Panc1 (cell line): ENCODE results near the gene SLC15A1. TPM values are rescaled to one million over a fixed set of nuclear protein-coding genes. Genes with fewer than 3 reads are reported as not detected.

Experiments used
- ATAC-seq: fragments of 200-7000 bp; cut with Tn5 transposase; 2 replicates; pipeline ENCODE4 v1.9.1; 2020; ENCODE audit warnings: mild to moderate bottlenecking, moderate library complexity
- BruUV-seq: library from RNA; stranded (reverse); fragments of 400-500 nt; replicated peaks from 2 replicates; lab custom pipeline; 2021; lab: Mats Ljungman, UMichigan
- CTCF ChIA-PET: fragments of 300-600 bp; sonication (Branson Sonifier 250); formaldehyde crosslinking; loops from one replicate; lab custom pipeline; 2022; ENCODE audit warnings: antibody characterized with exemption; lab: Charles Lee
- POLR2A ChIA-PET: fragments of 300-600 bp; sonication (Branson Sonifier 250); formaldehyde crosslinking; loops from one replicate; lab custom pipeline; 2022; ENCODE audit warnings: antibody characterized with exemption; lab: Charles Lee
- DNase-seq: peaks from one replicate; pipeline ENCODE4 v3.0.0-alpha.2; 2010; ENCODE audit warnings: low read depth, low spot score
- H3K27ac ChIP-seq: 2 replicates; pipeline ENCODE4 v1.5.1; 2011; ENCODE audit warnings: mild to moderate bottlenecking, low read length, inconsistent platforms
- H3K27me3 ChIP-seq: fragments of 200-500 bp; sonication (Bioruptor generic); 2 replicates; pipeline ENCODE4 v1.6.0; 2014; ENCODE audit warnings: low read length, inconsistent platforms; ENCODE audit not compliant: control insufficient read depth, insufficient read depth
- H3K36me3 ChIP-seq: fragments of 200-500 bp; sonication (Bioruptor generic); 2 replicates; pipeline ENCODE4 v1.5.1; 2014; ENCODE audit warnings: inconsistent platforms, mild to moderate bottlenecking, low read length, moderate library complexity; ENCODE audit not compliant: control insufficient read depth, insufficient read depth
- H3K4me1 ChIP-seq: 2 replicates; pipeline ENCODE4 v1.5.1; 2011; ENCODE audit warnings: inconsistent platforms, mild to moderate bottlenecking, low read length, moderate library complexity; ENCODE audit not compliant: control insufficient read depth, insufficient read depth
- H3K4me3 ChIP-seq, 2 experiments: 2 replicates each; pipeline ENCODE4 v1.5.1; 2011 to 2012; ENCODE audit warnings: low read depth in 2 of 2, low read length in 2 of 2, mild to moderate bottlenecking in 2 of 2, inconsistent platforms in 1 of 2, moderate library complexity in 1 of 2
- H3K9me3 ChIP-seq: fragments of 200-500 bp; sonication (Bioruptor generic); 2 replicates; pipeline ENCODE4 v1.5.1; 2014; ENCODE audit warnings: low read depth, mild to moderate bottlenecking, inconsistent platforms, low read length, moderate library complexity; ENCODE audit not compliant: control insufficient read depth, insufficient read depth
- POLR2AphosphoS5 ChIP-seq: IDR thresholded peaks from 2 replicates; pipeline ENCODE4 v1.6.1; 2012; ENCODE audit warnings: mild to moderate bottlenecking, low read depth, low read length, moderate library complexity
- SIN3A ChIP-seq: IDR thresholded peaks from 2 replicates; pipeline ENCODE4 v1.6.1; 2012; ENCODE audit warnings: low read depth, mild to moderate bottlenecking, low read length, moderate library complexity, borderline replicate concordance; ENCODE audit not compliant: insufficient read depth
- TCF7L2 ChIP-seq: IDR thresholded peaks from 2 replicates; pipeline ENCODE4 v1.6.1; 2011; ENCODE audit warnings: mild to moderate bottlenecking, low read depth, low read length, inconsistent platforms
- in situ Hi-C: cut with HindIII; loops from 2 replicates; pipeline ENCODE4 v1.10.0; 2016; ENCODE audit warnings: low sequenced_read_pairs, low pct_unique_long_range_greater_than_20kb
- intact Hi-C: fragments of 100-400 bp; cut with micrococcal nuclease; formaldehyde crosslinking; loops from one replicate; pipeline ENCODE4 v1.10.0; 2022; ENCODE audit not compliant: unreplicated experiment
- total RNA-seq: library from RNA; stranded (reverse); gene quantifications from one replicate; pipeline ENCODE4 v1.2.1, GENCODE V29; 2021; ENCODE audit not compliant: unreplicated experiment
- TF ChIP-seq, protein P1 (sequence below): fragments of 450-650 bp; IDR thresholded peaks from 2 replicates; pipeline ENCODE4 v1.5.1; 2017; ENCODE audit warnings: mild to moderate bottlenecking
- TF ChIP-seq, protein P2 (sequence below), 2 experiments: IDR thresholded peaks; 2 replicates each; pipeline ENCODE4 v1.6.1; 2011 to 2012; ENCODE audit warnings: low read depth in 2 of 2, control low read depth in 1 of 2, low read length in 1 of 2, mild to moderate bottlenecking in 1 of 2, moderate library complexity in 1 of 2; ENCODE audit not compliant: insufficient read depth in 1 of 2

SLC15A1 gene
- total RNA-seq, 1 experiment from 2014 or later, result 0.18 TPM

DNA sequence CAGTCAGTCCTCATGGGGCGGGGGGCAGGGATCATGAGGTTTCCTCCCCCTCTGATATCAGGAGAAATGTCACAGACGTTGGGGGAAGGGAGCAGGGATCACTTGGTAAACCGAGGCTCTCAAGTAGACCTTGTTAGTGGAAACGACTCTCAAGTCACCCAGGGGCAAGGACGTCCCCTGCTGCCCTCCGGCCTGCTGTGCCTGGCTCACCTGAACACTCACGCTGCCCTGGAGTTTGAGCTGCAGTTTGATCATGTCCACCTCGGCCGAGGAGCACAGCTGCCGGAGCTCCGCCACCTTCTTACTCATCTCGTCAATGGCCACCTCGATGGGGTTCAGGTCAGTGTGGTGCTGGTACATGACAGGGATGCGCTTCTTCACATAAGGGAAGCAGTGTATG lies 47.6 kb upstream of the SLC15A1 start:
- Histone ChIP-seq H3K9me3 (no peaks in the 10 kb centered on the region), H3K36me3 (no peaks in the 10 kb centered on the region), H3K4me1 (no peaks in the 10 kb centered on the region), H3K27me3 (no peaks in the 10 kb centered on the region), H3K27ac (no peak overlapping the region), H3K4me3 (no peak overlapping the region)
- BruUV-seq, result no TSS peak
- ChIA-PET POLR2A (no interaction called here), CTCF (no interaction called here)
- TF ChIP-seq, protein P1, sequence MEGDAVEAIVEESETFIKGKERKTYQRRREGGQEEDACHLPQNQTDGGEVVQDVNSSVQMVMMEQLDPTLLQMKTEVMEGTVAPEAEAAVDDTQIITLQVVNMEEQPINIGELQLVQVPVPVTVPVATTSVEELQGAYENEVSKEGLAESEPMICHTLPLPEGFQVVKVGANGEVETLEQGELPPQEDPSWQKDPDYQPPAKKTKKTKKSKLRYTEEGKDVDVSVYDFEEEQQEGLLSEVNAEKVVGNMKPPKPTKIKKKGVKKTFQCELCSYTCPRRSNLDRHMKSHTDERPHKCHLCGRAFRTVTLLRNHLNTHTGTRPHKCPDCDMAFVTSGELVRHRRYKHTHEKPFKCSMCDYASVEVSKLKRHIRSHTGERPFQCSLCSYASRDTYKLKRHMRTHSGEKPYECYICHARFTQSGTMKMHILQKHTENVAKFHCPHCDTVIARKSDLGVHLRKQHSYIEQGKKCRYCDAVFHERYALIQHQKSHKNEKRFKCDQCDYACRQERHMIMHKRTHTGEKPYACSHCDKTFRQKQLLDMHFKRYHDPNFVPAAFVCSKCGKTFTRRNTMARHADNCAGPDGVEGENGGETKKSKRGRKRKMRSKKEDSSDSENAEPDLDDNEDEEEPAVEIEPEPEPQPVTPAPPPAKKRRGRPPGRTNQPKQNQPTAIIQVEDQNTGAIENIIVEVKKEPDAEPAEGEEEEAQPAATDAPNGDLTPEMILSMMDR, result no peak
- TF ChIP-seq, protein P2, sequence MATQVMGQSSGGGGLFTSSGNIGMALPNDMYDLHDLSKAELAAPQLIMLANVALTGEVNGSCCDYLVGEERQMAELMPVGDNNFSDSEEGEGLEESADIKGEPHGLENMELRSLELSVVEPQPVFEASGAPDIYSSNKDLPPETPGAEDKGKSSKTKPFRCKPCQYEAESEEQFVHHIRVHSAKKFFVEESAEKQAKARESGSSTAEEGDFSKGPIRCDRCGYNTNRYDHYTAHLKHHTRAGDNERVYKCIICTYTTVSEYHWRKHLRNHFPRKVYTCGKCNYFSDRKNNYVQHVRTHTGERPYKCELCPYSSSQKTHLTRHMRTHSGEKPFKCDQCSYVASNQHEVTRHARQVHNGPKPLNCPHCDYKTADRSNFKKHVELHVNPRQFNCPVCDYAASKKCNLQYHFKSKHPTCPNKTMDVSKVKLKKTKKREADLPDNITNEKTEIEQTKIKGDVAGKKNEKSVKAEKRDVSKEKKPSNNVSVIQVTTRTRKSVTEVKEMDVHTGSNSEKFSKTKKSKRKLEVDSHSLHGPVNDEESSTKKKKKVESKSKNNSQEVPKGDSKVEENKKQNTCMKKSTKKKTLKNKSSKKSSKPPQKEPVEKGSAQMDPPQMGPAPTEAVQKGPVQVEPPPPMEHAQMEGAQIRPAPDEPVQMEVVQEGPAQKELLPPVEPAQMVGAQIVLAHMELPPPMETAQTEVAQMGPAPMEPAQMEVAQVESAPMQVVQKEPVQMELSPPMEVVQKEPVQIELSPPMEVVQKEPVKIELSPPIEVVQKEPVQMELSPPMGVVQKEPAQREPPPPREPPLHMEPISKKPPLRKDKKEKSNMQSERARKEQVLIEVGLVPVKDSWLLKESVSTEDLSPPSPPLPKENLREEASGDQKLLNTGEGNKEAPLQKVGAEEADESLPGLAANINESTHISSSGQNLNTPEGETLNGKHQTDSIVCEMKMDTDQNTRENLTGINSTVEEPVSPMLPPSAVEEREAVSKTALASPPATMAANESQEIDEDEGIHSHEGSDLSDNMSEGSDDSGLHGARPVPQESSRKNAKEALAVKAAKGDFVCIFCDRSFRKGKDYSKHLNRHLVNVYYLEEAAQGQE (IDR thresholded peaks at IDR 0.05; ENCODE audit: insufficient read depth in 1 of 2, low read depth in 2 of 2, low read length in 1 of 2), result no peak
- TF ChIP-seq SIN3A (no peak), POLR2AphosphoS5 (no peak), TCF7L2 (no peak)
- no peak for DNase-seq
- intact Hi-C loops, result no loop called here
- in situ Hi-C loops, result no loop called here
- no peak for ATAC-seq

DNA sequence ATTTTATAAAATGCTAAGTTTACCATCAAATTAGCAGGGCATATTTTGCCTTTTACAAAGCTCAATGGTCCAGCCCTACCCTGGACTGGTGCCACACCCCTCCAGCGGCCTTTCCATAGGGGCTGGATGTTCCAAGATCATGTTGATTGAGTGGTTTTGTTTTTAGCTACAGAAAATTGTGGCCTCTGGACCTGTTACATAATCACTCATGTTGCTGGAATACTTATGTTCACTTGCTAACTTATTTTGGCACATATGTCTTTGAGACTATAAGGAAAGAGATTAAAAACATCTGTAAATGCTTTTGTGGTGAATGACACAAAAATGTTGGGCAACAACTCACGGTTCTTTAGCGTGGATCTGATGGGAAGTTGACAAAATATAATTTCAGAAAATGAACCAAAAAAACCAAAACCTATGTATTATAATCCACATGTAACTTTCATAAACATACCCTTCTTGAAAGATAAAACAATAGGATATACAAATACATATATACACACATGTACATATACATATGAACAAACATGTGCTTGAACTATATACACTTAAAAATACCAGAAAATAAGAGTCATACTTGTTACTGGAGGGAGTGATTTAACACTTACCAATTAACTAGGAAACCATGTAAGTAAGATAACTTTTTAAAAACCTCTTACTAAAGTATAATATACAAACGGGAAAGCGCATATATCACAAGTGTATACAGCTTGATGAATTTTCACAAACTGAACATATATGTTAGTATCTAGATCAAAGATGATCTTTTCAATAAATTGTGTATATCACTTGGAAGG lies 46.6 kb upstream of the SLC15A1 start:
- Histone ChIP-seq H3K27ac (no peak overlapping the region), H3K9me3 (no peaks in the 10 kb centered on the region), H3K4me3 (no peak overlapping the region), H3K4me1 (no peaks in the 10 kb centered on the region), H3K36me3 (no peaks in the 10 kb centered on the region), H3K27me3 (no peaks in the 10 kb centered on the region)
- DNase-seq, result no peak
- in situ Hi-C loops, result no loop called here
- CTCF ChIA-PET, result no interaction called here
- intact Hi-C loops, result no loop called here
- POLR2A ChIA-PET, result no interaction called here
- TF ChIP-seq TCF7L2 (no peak), SIN3A (no peak), POLR2AphosphoS5 (no peak)
- TF ChIP-seq, protein P2 (IDR thresholded peaks at IDR 0.05; ENCODE audit: insufficient read depth in 1 of 2, low read depth in 2 of 2, low read length in 1 of 2), result no peak
- TF ChIP-seq, protein P1, result no peak
- ATAC-seq, result no peak
- no TSS peak for BruUV-seq
